ENCODE measurements around the gene RYR1.

The RYR1 gene

DNA sequence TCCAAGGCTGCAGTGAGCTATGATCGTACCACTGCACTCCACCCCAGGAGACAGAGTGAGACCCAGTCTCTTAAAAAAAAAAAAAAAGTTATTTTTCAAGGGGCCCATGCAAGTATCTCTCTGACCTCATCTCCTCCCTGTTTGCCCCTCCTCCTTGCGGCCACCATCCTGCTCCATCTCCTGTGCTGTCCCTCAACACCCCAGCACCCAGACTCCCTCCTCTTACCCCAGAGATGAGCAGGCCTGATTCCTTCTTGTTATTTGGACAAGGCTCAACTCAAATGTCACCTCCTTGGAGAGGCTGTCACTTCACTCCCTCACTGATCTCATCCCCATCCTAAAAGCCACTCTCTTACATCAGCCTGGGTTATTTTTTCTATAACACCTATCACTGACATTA, 4.4 kb downstream of the RYR1 start:
- DNase-seq (ENCODE audit: low read depth) = no peak
- TF ChIP-seq, protein P1, sequence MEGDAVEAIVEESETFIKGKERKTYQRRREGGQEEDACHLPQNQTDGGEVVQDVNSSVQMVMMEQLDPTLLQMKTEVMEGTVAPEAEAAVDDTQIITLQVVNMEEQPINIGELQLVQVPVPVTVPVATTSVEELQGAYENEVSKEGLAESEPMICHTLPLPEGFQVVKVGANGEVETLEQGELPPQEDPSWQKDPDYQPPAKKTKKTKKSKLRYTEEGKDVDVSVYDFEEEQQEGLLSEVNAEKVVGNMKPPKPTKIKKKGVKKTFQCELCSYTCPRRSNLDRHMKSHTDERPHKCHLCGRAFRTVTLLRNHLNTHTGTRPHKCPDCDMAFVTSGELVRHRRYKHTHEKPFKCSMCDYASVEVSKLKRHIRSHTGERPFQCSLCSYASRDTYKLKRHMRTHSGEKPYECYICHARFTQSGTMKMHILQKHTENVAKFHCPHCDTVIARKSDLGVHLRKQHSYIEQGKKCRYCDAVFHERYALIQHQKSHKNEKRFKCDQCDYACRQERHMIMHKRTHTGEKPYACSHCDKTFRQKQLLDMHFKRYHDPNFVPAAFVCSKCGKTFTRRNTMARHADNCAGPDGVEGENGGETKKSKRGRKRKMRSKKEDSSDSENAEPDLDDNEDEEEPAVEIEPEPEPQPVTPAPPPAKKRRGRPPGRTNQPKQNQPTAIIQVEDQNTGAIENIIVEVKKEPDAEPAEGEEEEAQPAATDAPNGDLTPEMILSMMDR (IDR thresholded peaks at IDR 0.05; ENCODE audit: low read depth, low read length) = no peak
- TF ChIP-seq POLR2A (IDR thresholded peaks at IDR 0.05; ENCODE audit: extremely low read depth, insufficient read length) = no peak
- TF ChIP-seq, protein P2, sequence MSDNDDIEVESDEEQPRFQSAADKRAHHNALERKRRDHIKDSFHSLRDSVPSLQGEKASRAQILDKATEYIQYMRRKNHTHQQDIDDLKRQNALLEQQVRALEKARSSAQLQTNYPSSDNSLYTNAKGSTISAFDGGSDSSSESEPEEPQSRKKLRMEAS (IDR thresholded peaks at IDR 0.05; ENCODE audit: low read depth, low read length) = no peak
- H3K4me3 ChIP-seq (ENCODE audit: low read depth, low read length) = no peak overlapping the region

DNA sequence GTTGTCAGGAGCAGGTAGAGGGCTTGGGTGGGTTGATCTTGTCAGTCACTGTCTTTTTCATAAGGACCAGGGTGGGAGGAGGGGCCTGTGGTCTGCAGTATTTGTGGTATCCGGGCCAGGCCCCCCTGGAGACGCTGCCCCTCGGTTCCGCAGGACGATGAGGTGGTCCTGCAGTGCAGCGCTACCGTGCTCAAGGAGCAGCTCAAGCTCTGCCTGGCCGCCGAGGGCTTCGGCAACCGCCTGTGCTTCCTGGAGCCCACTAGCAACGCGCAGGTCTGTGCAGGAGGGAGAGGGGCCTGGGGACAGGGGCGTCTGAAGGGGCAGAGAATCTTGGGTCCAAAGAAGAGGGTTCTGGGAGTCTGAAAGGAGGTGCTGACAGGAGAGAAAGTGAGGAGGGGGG, 7.1 kb downstream of the RYR1 start:
- TF ChIP-seq POLR2A (IDR thresholded peaks at IDR 0.05; ENCODE audit: extremely low read depth, insufficient read length) (no peak), MYC (IDR thresholded peaks at IDR 0.05; ENCODE audit: low read depth, low read length) (no peak)
- TF ChIP-seq, protein P2 (IDR thresholded peaks at IDR 0.05; ENCODE audit: low read depth, low read length) = no peak
- TF ChIP-seq, protein P1 (IDR thresholded peaks at IDR 0.05; ENCODE audit: low read depth, low read length) = no peak
- no peak for DNase-seq (ENCODE audit: low read depth)
- H3K4me3 ChIP-seq (ENCODE audit: low read depth, low read length) = no peak overlapping the region

DNA sequence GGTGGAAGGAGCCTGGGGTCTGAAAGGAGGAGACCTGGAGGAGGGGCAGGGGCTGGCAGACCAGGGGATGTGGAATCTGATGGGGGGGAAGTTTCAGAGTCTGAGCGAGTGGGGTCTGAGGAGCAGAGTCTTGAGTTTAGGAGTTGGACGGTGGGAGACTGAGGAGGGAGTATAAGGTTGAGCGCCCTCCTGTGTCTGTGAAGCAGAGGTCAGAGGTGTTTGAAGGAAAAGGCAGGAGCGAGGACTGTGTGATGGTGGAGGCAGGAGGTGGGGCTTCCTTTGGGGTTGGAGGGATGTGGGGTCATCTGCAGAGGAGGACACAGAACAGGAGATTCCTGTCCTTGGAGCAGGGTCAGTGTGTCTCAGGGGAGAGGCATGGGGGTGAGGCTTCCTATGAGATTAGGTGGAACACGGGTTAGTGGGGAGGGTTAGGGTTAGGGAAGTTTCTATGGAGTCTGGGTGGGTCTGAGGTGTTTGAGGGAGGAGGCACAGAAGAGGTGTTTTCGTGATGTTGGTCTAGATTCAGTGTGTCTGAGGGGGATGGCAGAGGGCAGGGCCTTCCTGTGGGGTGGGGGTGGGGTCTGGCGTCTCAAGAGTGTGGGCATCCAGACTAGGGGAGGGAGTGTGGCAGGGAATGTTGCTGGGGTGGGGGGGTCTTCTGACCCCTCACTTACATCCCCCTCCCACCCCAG, 8.3 kb downstream of the RYR1 start:
- no peak for TF ChIP-seq MYC (IDR thresholded peaks at IDR 0.05; ENCODE audit: low read depth, low read length)
- TF ChIP-seq, protein P2 (IDR thresholded peaks at IDR 0.05; ENCODE audit: low read depth, low read length) = no peak
- no peak for TF ChIP-seq POLR2A (IDR thresholded peaks at IDR 0.05; ENCODE audit: extremely low read depth, insufficient read length)
- TF ChIP-seq, protein P1 (IDR thresholded peaks at IDR 0.05; ENCODE audit: low read depth, low read length) = peak; percentile 23
- H3K4me3 ChIP-seq (ENCODE audit: low read depth, low read length) = no peak overlapping the region
- DNase-seq (ENCODE audit: low read depth) = peak; percentile 46

DNA sequence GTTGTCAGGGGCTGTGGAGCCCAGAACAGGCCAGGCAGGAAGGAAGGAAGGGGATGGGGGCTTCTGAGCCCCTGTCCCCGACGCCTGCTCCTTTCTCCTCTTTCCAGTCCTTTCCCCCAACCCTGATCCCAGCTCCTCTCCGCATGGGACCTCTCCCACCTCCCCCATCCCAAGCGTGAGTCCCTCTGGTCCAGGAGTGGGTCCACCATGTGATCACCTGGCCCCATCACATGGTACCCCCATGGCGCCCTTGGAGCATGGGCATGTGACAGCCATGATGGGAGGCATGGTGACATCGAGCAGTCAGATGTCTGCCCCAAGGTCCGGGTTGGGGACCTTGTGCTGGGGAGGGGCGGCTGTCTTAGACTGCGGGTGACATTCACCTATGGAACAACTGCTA, 9.2 kb downstream of the RYR1 start:
- no peak for DNase-seq (ENCODE audit: low read depth)
- no peak overlapping the region for H3K4me3 ChIP-seq (ENCODE audit: low read depth, low read length)
- no peak for TF ChIP-seq POLR2A (IDR thresholded peaks at IDR 0.05; ENCODE audit: extremely low read depth, insufficient read length)
- TF ChIP-seq, protein P2 (IDR thresholded peaks at IDR 0.05; ENCODE audit: low read depth, low read length) = no peak

DNA sequence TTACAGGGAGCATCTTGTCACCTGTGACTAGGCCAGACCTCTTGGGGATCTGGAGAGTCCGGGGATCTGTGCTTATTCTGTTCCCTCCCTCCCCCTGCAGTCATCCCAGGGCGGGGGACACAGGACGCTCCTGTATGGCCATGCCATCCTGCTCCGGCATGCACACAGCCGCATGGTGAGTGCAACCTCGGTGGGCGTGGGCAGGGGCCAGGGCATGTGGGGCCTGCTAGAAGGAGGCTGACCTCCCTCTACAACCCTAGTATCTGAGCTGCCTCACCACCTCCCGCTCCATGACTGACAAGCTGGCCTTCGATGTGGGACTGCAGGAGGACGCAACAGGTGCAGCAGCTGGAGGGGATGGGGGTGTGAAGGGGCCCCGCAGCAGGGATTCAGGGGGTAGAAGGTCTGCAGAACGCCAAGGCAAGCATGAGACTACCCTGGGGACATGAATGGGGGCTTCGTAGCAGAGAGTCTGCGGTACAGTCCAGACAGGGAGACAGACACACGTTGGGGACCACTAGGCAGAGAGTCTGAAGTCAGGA, 10.0 kb downstream of the RYR1 start:
- DNase-seq (ENCODE audit: low read depth) = no peak
- TF ChIP-seq, protein P1 (IDR thresholded peaks at IDR 0.05; ENCODE audit: low read depth, low read length) = no peak
- H3K4me3 ChIP-seq (ENCODE audit: low read depth, low read length) = no peak overlapping the region

DNA sequence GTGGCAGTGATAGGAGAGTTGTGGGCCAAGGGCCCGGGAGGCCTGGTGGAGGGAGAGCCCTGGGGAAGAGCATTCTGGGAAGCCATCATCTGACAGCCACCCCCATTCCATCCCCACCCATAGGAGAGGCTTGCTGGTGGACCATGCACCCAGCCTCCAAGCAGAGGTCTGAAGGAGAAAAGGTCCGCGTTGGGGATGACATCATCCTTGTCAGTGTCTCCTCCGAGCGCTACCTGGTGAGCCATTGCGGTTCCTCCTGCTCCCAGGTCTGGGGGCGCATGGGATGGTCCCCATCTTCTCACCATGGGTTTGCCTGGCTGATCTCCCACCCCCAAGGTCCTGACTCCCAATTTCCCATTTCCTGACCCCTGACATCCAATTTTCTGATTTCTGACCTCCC, 10.5 kb downstream of the RYR1 start:
- TF ChIP-seq, protein P1 (IDR thresholded peaks at IDR 0.05; ENCODE audit: low read depth, low read length) = no peak
- TF ChIP-seq POLR2A (IDR thresholded peaks at IDR 0.05; ENCODE audit: extremely low read depth, insufficient read length) (no peak), MYC (IDR thresholded peaks at IDR 0.05; ENCODE audit: low read depth, low read length) (no peak)
- TF ChIP-seq, protein P2 (IDR thresholded peaks at IDR 0.05; ENCODE audit: low read depth, low read length) = no peak

More for the DNA sequence above, 10.5 kb downstream of the RYR1 start:
- no peak for DNase-seq (ENCODE audit: low read depth)
- no peak overlapping the region for H3K4me3 ChIP-seq (ENCODE audit: low read depth, low read length)
